Nephron (organoid): ENCODE data around the gene TRAT1.

Experiments used
- H3K27ac Mint-ChIP-seq, 3 experiments: 2 replicates each; pipeline ENCODE4 v1.8.0; 2020; ENCODE audit warnings: mixed read lengths in 3 of 3, mild to moderate bottlenecking in 2 of 3, moderate library complexity in 1 of 3
- H3K27me3 Mint-ChIP-seq: 2 replicates; pipeline ENCODE4 v1.8.0; 2021; ENCODE audit warnings: low read depth, mild to moderate bottlenecking, moderate library complexity, mixed read lengths
- H3K36me3 Mint-ChIP-seq: 2 replicates; pipeline ENCODE4 v1.8.0; 2020; ENCODE audit warnings: low read depth, mixed read lengths
- H3K4me1 Mint-ChIP-seq: 2 replicates; pipeline ENCODE4 v1.8.0; 2020; ENCODE audit warnings: mixed read lengths
- H3K4me3 Mint-ChIP-seq, 3 experiments: 2 replicates each; pipeline ENCODE4 v1.8.0; 2020; ENCODE audit warnings: mild to moderate bottlenecking in 3 of 3, mixed read lengths in 3 of 3, moderate library complexity in 2 of 3
- H3K9me3 Mint-ChIP-seq: 2 replicates; pipeline ENCODE4 v1.8.0; 2020; ENCODE audit warnings: mixed read lengths
- TF ChIP-seq, protein P1 (sequence below), 3 experiments: fragments of 200-600 bp; sonication (generic); IDR thresholded peaks; one replicate each; pipeline ENCODE4 v1.5.0; 2021; ENCODE audit warnings: antibody characterized with exemption in 3 of 3; ENCODE audit not compliant: unreplicated experiment in 3 of 3

TRAT1 gene, protein sequence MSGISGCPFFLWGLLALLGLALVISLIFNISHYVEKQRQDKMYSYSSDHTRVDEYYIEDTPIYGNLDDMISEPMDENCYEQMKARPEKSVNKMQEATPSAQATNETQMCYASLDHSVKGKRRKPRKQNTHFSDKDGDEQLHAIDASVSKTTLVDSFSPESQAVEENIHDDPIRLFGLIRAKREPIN

DNA sequence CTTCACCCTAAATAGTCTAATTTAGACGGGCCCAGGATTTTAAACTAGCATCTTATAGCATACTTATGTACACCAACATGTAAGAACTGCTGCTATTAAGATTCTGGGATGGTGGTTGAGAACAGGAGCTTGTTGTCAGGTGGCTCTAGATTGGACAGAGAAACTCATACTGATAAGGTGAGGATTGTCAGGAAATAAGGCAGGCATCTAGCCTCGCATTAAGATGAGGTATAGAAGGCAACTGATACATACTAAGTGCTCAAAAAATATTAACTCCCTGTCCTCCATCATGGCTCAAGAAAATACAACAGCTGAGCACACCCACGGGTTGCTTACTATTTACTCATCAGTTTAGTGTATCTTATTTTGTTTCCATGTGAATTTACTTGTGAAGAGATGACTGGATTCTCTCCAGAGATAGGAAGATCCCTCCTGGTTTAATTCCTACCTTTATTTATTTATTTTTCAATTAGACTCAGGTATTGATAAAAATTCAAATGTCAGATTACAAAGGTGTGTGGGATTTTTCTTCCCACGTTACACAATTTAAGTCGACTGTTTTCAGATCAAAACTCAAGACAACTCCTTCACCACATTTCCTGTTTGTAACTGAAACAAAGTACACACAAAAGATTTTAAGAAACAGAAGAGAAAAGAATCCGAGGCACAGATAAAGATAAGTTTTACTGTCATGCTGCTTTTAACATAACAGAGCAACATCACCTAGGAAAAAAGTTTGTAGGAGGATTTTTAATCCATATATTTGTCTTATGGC lies at the start of gene TRAT1:
TRAT1 (plus strand) TSS at position 664 of the 775 bp plus-strand sequence. CDS start 142 bp downstream, outside the sequence.
- no peak within 1 kb of the TSS for H3K4me3 Mint-ChIP-seq
- H3K4me1 Mint-ChIP-seq = no peaks in the 10 kb centered on the region
- TF ChIP-seq, protein P1, sequence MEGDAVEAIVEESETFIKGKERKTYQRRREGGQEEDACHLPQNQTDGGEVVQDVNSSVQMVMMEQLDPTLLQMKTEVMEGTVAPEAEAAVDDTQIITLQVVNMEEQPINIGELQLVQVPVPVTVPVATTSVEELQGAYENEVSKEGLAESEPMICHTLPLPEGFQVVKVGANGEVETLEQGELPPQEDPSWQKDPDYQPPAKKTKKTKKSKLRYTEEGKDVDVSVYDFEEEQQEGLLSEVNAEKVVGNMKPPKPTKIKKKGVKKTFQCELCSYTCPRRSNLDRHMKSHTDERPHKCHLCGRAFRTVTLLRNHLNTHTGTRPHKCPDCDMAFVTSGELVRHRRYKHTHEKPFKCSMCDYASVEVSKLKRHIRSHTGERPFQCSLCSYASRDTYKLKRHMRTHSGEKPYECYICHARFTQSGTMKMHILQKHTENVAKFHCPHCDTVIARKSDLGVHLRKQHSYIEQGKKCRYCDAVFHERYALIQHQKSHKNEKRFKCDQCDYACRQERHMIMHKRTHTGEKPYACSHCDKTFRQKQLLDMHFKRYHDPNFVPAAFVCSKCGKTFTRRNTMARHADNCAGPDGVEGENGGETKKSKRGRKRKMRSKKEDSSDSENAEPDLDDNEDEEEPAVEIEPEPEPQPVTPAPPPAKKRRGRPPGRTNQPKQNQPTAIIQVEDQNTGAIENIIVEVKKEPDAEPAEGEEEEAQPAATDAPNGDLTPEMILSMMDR (IDR thresholded peaks at IDR 0.05; ENCODE audit: unreplicated experiment in 3 of 3) = no peak
- H3K27ac Mint-ChIP-seq = no peak within 1 kb of the TSS
- H3K9me3 Mint-ChIP-seq = no peaks in the 10 kb centered on the region
- no peaks in the 10 kb centered on the region for H3K36me3 Mint-ChIP-seq
- H3K27me3 Mint-ChIP-seq = no peaks in the 10 kb centered on the region

DNA sequence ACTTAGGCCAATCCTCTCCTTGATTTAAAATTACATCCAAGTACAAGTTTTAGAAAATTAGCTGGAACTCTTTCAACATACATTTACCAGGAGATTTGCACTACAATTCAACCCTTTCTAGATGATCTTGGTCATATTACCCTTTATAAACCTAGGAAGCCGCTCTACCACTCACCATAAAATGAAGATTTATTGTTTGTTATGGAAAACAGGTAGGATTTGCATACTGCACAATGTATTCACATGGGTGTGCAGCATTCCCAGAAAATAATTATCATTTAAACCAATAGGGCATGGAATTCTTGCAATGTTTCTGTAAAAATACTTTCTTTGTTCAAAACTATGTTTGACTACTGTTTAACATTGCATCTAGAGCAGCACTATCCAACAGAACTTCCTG lies 46.9 kb upstream of the TRAT1 start:
- Mint-ChIP-seq H3K4me1 (no peaks in the 10 kb centered on the region), H3K9me3 (no peaks in the 10 kb centered on the region), H3K27me3 (no peaks in the 10 kb centered on the region), H3K36me3 (no peaks in the 10 kb centered on the region), H3K4me3 (no peak overlapping the region), H3K27ac (no peak overlapping the region)
- TF ChIP-seq, protein P1 (IDR thresholded peaks at IDR 0.05; ENCODE audit: unreplicated experiment in 3 of 3) = no peak

GRCh38 chr3:108779496-108779895 lies 43.1 kb upstream of the TRAT1 start:
- Mint-ChIP-seq H3K9me3 (no peaks in the 10 kb centered on the region), H3K4me1 (no peaks in the 10 kb centered on the region)

DNA sequence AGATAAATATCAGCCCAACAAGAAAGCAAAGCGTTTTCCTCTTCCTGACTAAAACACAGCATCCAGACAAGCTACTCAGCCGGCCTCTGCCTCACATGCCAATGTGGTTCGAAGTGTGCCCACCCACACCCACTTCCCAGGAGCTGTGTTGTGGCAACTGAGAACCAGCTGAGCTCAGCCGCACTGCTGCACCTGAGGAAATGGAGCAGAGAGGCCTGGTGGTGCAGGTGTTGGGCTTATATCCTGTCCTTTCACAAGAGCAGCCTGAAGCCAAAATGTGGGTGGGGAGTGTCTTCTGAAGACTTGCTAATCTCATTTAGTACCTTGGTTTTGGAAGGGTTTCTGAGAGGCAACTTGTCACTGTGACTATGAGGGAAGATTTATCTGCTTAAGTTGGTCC lies 42.4 kb upstream of the TRAT1 start:
- Mint-ChIP-seq H3K4me1 (no peaks in the 10 kb centered on the region), H3K36me3 (no peaks in the 10 kb centered on the region), H3K4me3 (no peak overlapping the region), H3K27ac (no peak overlapping the region), H3K9me3 (peaks cover 6% of the 10 kb centered on the region), H3K27me3 (no peaks in the 10 kb centered on the region)
- TF ChIP-seq, protein P1 (IDR thresholded peaks at IDR 0.05; ENCODE audit: unreplicated experiment in 3 of 3) = no peak

More at GRCh38 chr3:108779496-108779895, 43.1 kb upstream of the TRAT1 start:
- H3K27ac Mint-ChIP-seq = no peak overlapping the region
- H3K27me3 Mint-ChIP-seq = no peaks in the 10 kb centered on the region
- TF ChIP-seq, protein P1 (IDR thresholded peaks at IDR 0.05; ENCODE audit: unreplicated experiment in 3 of 3) = no peak
- H3K36me3 Mint-ChIP-seq = no peaks in the 10 kb centered on the region
- no peak overlapping the region for H3K4me3 Mint-ChIP-seq

- Mint-ChIP-seq H3K4me3 (no peak overlapping the region), H3K9me3 (peaks cover 12% of the 10 kb centered on the region), H3K27ac (no peak overlapping the region), H3K4me1 (no peaks in the 10 kb centered on the region), H3K36me3 (no peaks in the 10 kb centered on the region), H3K27me3 (no peaks in the 10 kb centered on the region)
- TF ChIP-seq, protein P1 (IDR thresholded peaks at IDR 0.05; ENCODE audit: unreplicated experiment in 3 of 3) = no peak
Observed at GRCh38 chr3:108791473-108791872, 31.1 kb upstream of the TRAT1 start.
